ENCODE data around the gene TMEM92.

The TMEM92 gene

GRCh38 chr17:50329716-50330115, 55.5 kb downstream of the TMEM92 start:
- no peak for DNase-seq

DNA sequence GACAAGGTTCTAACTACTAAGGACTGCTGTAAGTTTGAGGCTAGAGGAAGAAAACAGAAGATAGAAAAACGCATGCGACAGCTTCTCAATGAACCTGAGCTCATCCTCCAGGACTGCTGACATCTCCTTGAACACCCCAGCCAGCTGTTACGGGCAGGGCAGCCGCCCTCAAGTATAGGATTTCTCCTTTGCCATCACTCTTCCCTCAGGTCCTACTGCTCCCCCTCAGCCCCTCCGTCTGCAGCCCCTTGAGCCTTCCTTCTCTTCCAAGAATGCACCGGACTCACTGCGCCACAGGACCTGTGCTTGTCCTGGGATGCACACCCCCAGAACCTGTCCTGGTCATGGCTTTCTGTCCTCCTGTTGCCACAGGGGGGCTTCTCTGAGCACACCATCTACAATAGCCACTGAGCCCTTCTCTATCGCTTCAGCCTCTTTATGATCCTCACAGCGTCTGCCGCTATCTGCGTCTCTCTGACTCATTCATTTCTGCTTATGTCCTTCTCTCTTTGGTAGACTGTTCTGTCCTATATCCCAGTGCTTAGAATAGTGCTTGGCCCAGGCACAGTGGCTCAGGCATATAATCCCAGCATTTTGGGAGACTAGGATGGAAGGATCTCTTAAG, 56.0 kb downstream of the TMEM92 start:
- DNase-seq, result no peak

Measured in hematopoietic multipotent progenitor cell treated with erythropoietin and hydrocortisone succinate and interleukin-3 and kit ligand, for 8 days (in vitro differentiated cells).